GM13977 (cell line): Measurements from ENCODE around the gene TBC1D16.

ENCODE experiments used
- DNase-seq: peaks from one replicate; pipeline ENCODE4 v3.0.0; 2012; ENCODE audit warnings: low spot score
- in situ Hi-C: fragments of 300-500 bp; cut with MboI; formaldehyde crosslinking; loops from one replicate; pipeline ENCODE4 v1.12.0; 2022; ENCODE audit warnings: low sequenced_read_pairs, low pct_unique_long_range_greater_than_20kb, mixed read lengths, inconsistent platforms; ENCODE audit not compliant: unreplicated experiment
- TF ChIP-seq, protein P1 (sequence below): IDR thresholded peaks from 2 replicates; pipeline ENCODE4 v1.5.1; 2012; ENCODE audit warnings: mild to moderate bottlenecking, control low read depth; ENCODE audit not compliant: insufficient read depth; ENCODE audit errors: extremely low read depth, missing control alignments

The TBC1D16 gene

DNA sequence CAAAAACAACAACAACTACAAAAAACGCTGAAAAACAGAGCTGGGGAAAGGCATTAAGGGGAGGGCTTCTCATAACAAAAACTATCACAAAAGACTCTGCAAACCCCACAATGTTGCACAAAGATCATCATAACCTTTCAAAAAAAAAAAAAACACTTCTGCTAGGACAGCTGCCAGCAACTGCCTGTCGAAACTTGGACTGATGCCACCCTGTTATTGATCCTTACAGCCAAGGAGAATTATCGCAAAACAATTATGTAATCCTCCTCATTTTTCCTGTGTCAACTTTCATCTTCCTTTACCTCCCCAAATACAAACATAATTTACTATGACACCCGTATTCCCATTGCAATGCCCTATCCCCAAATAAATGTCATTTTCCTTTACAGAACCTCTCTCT lies 10.0 kb upstream of the TBC1D16 start:
- DNase-seq, result no peak
- in situ Hi-C loops, result no loop called here
- TF ChIP-seq, protein P1, sequence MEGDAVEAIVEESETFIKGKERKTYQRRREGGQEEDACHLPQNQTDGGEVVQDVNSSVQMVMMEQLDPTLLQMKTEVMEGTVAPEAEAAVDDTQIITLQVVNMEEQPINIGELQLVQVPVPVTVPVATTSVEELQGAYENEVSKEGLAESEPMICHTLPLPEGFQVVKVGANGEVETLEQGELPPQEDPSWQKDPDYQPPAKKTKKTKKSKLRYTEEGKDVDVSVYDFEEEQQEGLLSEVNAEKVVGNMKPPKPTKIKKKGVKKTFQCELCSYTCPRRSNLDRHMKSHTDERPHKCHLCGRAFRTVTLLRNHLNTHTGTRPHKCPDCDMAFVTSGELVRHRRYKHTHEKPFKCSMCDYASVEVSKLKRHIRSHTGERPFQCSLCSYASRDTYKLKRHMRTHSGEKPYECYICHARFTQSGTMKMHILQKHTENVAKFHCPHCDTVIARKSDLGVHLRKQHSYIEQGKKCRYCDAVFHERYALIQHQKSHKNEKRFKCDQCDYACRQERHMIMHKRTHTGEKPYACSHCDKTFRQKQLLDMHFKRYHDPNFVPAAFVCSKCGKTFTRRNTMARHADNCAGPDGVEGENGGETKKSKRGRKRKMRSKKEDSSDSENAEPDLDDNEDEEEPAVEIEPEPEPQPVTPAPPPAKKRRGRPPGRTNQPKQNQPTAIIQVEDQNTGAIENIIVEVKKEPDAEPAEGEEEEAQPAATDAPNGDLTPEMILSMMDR, result no peak

DNA sequence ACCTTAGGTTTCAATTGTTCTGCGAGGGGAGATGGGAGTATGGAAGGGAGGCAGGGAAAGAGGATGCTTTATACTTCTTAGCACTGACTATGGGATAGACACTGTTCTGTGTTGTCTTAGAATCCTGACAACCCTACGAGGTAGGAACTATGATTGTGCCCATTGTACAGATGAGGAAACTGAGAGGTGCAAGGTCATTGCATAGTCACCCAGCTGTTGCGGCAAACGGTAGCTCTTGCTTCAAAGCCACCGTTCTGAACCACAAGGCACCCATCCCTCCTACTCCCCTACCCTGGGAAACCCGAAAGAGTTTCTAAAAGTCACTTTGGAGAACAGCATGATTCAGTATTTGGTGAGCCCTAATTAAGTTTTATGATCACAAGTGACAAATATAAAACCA lies 8.3 kb upstream of the TBC1D16 start:
- in situ Hi-C loops, result no loop called here
- no peak for DNase-seq
- TF ChIP-seq, protein P1, result no peak

- TF ChIP-seq, protein P1, result no peak
- DNase-seq, result no peak
- in situ Hi-C loops, result no loop called here
These were observed 1.2 kb upstream of the TBC1D16 start for GRCh38 chr17:80036715-80037477.

GRCh38 chr17:80035937-80036714 lies 454 bp upstream of the TBC1D16 start, which contains the start of gene CCDC40:
Gene CCDC40 (plus strand): TSS chr17:80036642. CDS start chr17:80036663, 21 bp downstream.
- peak; percentile 92 for DNase-seq
- in situ Hi-C loops, result no loop called here
- TF ChIP-seq, protein P1, result no peak

DNA sequence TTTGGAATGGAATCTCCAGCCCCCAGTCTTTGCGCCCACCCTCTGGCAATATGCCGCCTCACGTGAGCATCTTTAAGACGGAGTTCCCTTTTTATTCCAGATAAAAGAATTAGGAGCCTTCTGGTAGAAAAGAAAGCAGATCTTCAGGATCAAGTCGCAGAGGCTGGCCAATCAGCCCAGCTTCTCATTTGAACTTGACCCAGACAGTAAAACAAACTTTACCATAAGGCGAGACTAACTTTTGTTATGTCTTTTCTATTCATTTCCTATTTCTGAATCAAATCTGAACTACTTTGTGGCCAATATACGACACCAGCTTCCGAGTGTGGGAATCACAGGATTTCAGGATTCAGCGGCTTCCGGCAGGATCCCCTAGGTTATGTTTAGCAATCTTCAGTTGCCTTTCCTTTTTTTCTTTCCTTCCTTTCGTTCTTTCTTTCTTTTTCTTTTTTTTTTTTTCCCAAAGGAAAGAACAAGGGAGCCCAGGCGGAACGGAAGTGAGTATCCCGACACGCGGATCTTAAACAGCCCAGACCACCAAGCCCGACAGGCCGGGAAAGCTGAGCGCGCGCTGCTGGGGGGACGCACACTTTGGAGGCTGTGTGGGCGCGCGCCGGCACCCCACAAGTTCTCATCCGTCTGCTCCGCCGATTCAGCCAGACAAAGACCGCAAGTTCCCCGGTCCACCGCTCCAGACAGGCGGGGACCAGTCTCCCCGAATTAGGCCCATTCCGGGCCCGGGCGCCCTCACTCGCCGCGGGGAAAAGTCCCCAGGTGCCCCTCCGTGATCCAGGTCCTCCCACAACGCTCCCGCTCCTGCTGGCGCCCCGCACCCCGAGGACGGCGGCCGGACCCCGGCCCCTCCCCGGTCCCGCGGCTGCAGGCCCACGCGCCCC lies 633 bp downstream of the TBC1D16 start:
- peak; percentile 67 for DNase-seq

More for the DNA sequence above, 633 bp downstream of the TBC1D16 start:
- TF ChIP-seq, protein P1, result no peak
- in situ Hi-C loops, result no loop called here
